IMR-90 (cell line): ENCODE results near the gene IYD. TPM values are rescaled to one million over a fixed set of nuclear protein-coding genes. Genes with fewer than 3 reads are reported as not detected.

Source experiments
- ATAC-seq: fragments of 200-7000 bp; cut with Tn5 transposase; 2 replicates; pipeline ENCODE4 v1.9.1; 2020; ENCODE audit warnings: low read depth, mild to moderate bottlenecking, moderate library complexity
- BruUV-seq: library from RNA; stranded (reverse); fragments of 400-500 nt; replicated peaks from 2 replicates; lab custom pipeline; 2021; lab: Mats Ljungman, UMichigan
- CTCF ChIA-PET: fragments of 300-600 bp; formaldehyde crosslinking; extraction: SDS; loops from one replicate; lab custom pipeline; 2021; ENCODE audit warnings: antibody characterized with exemption; lab: Yijun Ruan, JAX
- POLR2A ChIA-PET: fragments of 300-600 bp; sonication (Branson Sonifier 250); formaldehyde crosslinking; loops from one replicate; lab custom pipeline; 2022; ENCODE audit warnings: antibody characterized with exemption; ENCODE audit not compliant: unreplicated experiment; lab: Charles Lee
- DNase-seq: peaks from one replicate; pipeline ENCODE4 v3.0.0; 2013
- H2AFZ ChIP-seq: replicated peaks from 2 replicates; pipeline ENCODE3; 2013; ENCODE audit warnings: low read length, mild to moderate bottlenecking; ENCODE audit not compliant: poor library complexity
- H2AK5ac ChIP-seq: 2 replicates; pipeline ENCODE4 v1.6.1; 2013; ENCODE audit warnings: low read depth, low read length, inconsistent platforms
- H2AK9ac ChIP-seq: replicated peaks from 2 replicates; pipeline ENCODE3; 2013; ENCODE audit warnings: mild to moderate bottlenecking, low read depth, low read length, moderate library complexity; ENCODE audit not compliant: poor library complexity
- H2BK120ac ChIP-seq: 2 replicates; pipeline ENCODE4 v1.6.1; 2013; ENCODE audit warnings: low read depth, low read length, inconsistent platforms
- H2BK15ac ChIP-seq: 3 replicates; pipeline ENCODE4 v1.6.1; 2013; ENCODE audit warnings: low read depth, low read length, inconsistent platforms
- H2BK20ac ChIP-seq: 2 replicates; pipeline ENCODE4 v1.6.1; 2013; ENCODE audit warnings: low read depth, mild to moderate bottlenecking, inconsistent platforms, low read length, moderate library complexity
- H2BK5ac ChIP-seq: 2 replicates; pipeline ENCODE4 v1.6.1; 2013; ENCODE audit warnings: mild to moderate bottlenecking, low read depth, low read length, inconsistent platforms; ENCODE audit not compliant: poor library complexity, severe bottlenecking
- H3K14ac ChIP-seq: replicated peaks from 2 replicates; pipeline ENCODE4 v1.6.1; 2013; ENCODE audit warnings: low read depth, low read length, inconsistent platforms
- H3K18ac ChIP-seq: 2 replicates; pipeline ENCODE4 v1.6.1; 2013; ENCODE audit warnings: low read depth, low read length, control low read depth
- H3K23ac ChIP-seq: 2 replicates; pipeline ENCODE4 v1.6.1; 2013; ENCODE audit warnings: low read depth, low read length, inconsistent platforms
- H3K27ac ChIP-seq: 2 replicates; pipeline ENCODE4 v1.5.1; 2013; ENCODE audit warnings: mild to moderate bottlenecking, control low read depth, low read length; ENCODE audit not compliant: insufficient read depth
- H3K27me3 ChIP-seq: 2 replicates; pipeline ENCODE4 v1.6.1; 2013; ENCODE audit warnings: low read length; ENCODE audit not compliant: control insufficient read depth, insufficient read depth
- H3K36me3 ChIP-seq: 2 replicates; pipeline ENCODE4 v1.6.1; 2013; ENCODE audit warnings: low read length, mixed read lengths; ENCODE audit not compliant: control insufficient read depth, insufficient read depth
- H3K4ac ChIP-seq: 2 replicates; pipeline ENCODE4 v1.6.1; 2013; ENCODE audit warnings: low read depth, low read length, inconsistent platforms
- H3K4me1 ChIP-seq: 2 replicates; pipeline ENCODE4 v1.6.1; 2013; ENCODE audit warnings: low read length, mixed read lengths; ENCODE audit not compliant: control insufficient read depth, insufficient read depth
- H3K4me2 ChIP-seq: 2 replicates; pipeline ENCODE4 v1.6.1; 2013; ENCODE audit warnings: low read depth, mild to moderate bottlenecking, control low read depth, low read length, moderate library complexity
- H3K4me3 ChIP-seq: 2 replicates; pipeline ENCODE4 v1.5.1; 2013; ENCODE audit warnings: low read depth, mild to moderate bottlenecking, control low read depth, low read length, moderate library complexity; ENCODE audit not compliant: insufficient read depth
- H3K56ac ChIP-seq: 2 replicates; pipeline ENCODE4 v1.6.1; 2013; ENCODE audit warnings: low read length, inconsistent platforms; ENCODE audit not compliant: insufficient read depth; ENCODE audit errors: extremely low read depth
- H3K79me1 ChIP-seq, 2 experiments: 2 replicates each; pipeline ENCODE4 v1.6.1; 2013; ENCODE audit warnings: low read length in 2 of 2, inconsistent platforms in 1 of 2, low read depth in 1 of 2
- H3K9ac ChIP-seq: 2 replicates; pipeline ENCODE4 v1.6.1; 2013; ENCODE audit warnings: low read depth, low read length, control low read depth
- H3K9me1 ChIP-seq: 2 replicates; pipeline ENCODE4 v1.6.1; 2013; ENCODE audit warnings: low read length, inconsistent platforms; ENCODE audit not compliant: insufficient read depth
- H3K9me3 ChIP-seq: 2 replicates; pipeline ENCODE4 v1.6.1; 2013; ENCODE audit warnings: low read length; ENCODE audit not compliant: control insufficient read depth, insufficient read depth
- H4K20me1 ChIP-seq: 2 replicates; pipeline ENCODE4 v1.6.1; 2013; ENCODE audit warnings: low read length, inconsistent platforms; ENCODE audit not compliant: insufficient read depth
- H4K5ac ChIP-seq: 2 replicates; pipeline ENCODE4 v1.6.1; 2013; ENCODE audit warnings: mild to moderate bottlenecking, low read depth, low read length, control low read depth
- H4K8ac ChIP-seq, 2 experiments: 2 replicates each; pipeline ENCODE4 v1.6.1; 2013; ENCODE audit warnings: low read depth in 2 of 2, low read length in 2 of 2, control low read depth in 1 of 2, inconsistent platforms in 1 of 2
- H4K91ac ChIP-seq: 2 replicates; pipeline ENCODE4 v1.6.1; 2013; ENCODE audit warnings: low read depth, low read length, inconsistent platforms; ENCODE audit not compliant: insufficient read depth
- CEBPB ChIP-seq: IDR thresholded peaks from 2 replicates; pipeline ENCODE4 v1.6.1; 2012; ENCODE audit warnings: low read depth, low read length, improper control_type of control experiment
- CTCF ChIP-seq: conservative IDR thresholded peaks from 2 replicates; pipeline ENCODE4 v1.5.1; 2012; ENCODE audit warnings: mild to moderate bottlenecking, low read depth, low read length, improper control_type of control experiment
- FOS ChIP-seq: fragments of 150-350 bp; IDR thresholded peaks from 2 replicates; pipeline ENCODE4 v1.6.1; 2016; ENCODE audit warnings: low read depth, low read length
- MAFK ChIP-seq: IDR thresholded peaks from 2 replicates; pipeline ENCODE4 v1.6.1; 2012; ENCODE audit warnings: low read depth, low read length, improper control_type of control experiment
- MXI1 ChIP-seq: IDR thresholded peaks from 2 replicates; pipeline ENCODE4 v1.6.1; 2012; ENCODE audit warnings: low read depth, mild to moderate bottlenecking, low read length, moderate library complexity, borderline replicate concordance
- NFE2L2 ChIP-seq: fragments of 150-350 bp; IDR thresholded peaks from 2 replicates; pipeline ENCODE4 v1.6.1; 2016; ENCODE audit warnings: low read depth, mild to moderate bottlenecking, low read length
- RFX5 ChIP-seq: IDR thresholded peaks from 2 replicates; pipeline ENCODE4 v1.8.0; 2012; ENCODE audit warnings: low read depth, mild to moderate bottlenecking, low read length, moderate library complexity
- SMC3 ChIP-seq: fragments of 150-350 bp; IDR thresholded peaks from 2 replicates; pipeline ENCODE4 v1.6.1; 2016; ENCODE audit warnings: low read depth, mild to moderate bottlenecking, antibody characterized with exemption, low read length, moderate library complexity
- WGBS, 2 experiments: methylation state at CpG; one replicate each; pipeline versions ENCODE4 v1.1.5 to v1.1.7; 2013; ENCODE audit warnings: missing lambda C conversion rate in 2 of 2; ENCODE audit not compliant: insufficient read length in 1 of 2; ENCODE audit errors: extremely low coverage in 2 of 2; 5-methylcytosine and 5-hydroxymethylcytosine counted together
- dilution Hi-C: fragments of 300-500 bp; cut with HindIII; formaldehyde crosslinking; loops from one replicate; pipeline ENCODE4 v1.14.3; 2018; ENCODE audit warnings: low sequenced_read_pairs; ENCODE audit not compliant: unreplicated experiment
- in situ Hi-C: fragments of 300-500 bp; cut with MboI; formaldehyde crosslinking; loops from 3 replicates; pipeline ENCODE4 v1.14.3; 2019; ENCODE audit warnings: low sequenced_read_pairs, inconsistent platforms, mixed read lengths
- intact Hi-C: fragments of 100-400 bp; cut with micrococcal nuclease; formaldehyde crosslinking; loops from 2 replicates; pipeline ENCODE4 v1.10.0; 2022
- polyA plus RNA-seq, 3 experiments: library from polyadenylated mRNA; depleted of rRNA; stranded (reverse); fragments of >200 nt; gene quantifications; 2 replicates each; pipeline ENCODE4 v1.2.3, GENCODE V29; 2012; ENCODE audit warnings: low replicate concordance in 1 of 3
- total RNA-seq: library from RNA; depleted of rRNA; stranded (reverse); fragments of >200 nt; gene quantifications from 2 replicates; pipeline ENCODE4 v1.2.3, GENCODE V29; 2012
- TF ChIP-seq, protein P1 (sequence below): fragments of 150-350 bp; IDR thresholded peaks from 2 replicates; pipeline ENCODE4 v1.6.1; 2017; ENCODE audit warnings: mild to moderate bottlenecking, antibody characterized with exemption, low read length, low read depth

Gene IYD
- total and polyA plus RNA-seq, 2 of the 4 experiments (the other 2 are of a cell fraction): not detected

- Histone ChIP-seq H4K5ac (no peak overlapping the region), H3K9me3 (no peaks in the 10 kb centered on the region), H2AK5ac (no peak overlapping the region), H3K27me3 (no peaks in the 10 kb centered on the region), H2BK15ac (no peak overlapping the region), H2AK9ac (no peak overlapping the region), H3K56ac (no peak overlapping the region), H3K9ac (no peak overlapping the region), H2BK5ac (no peak overlapping the region), H3K4me3 (no peak overlapping the region), H4K91ac (no peak overlapping the region), H3K23ac (no peak overlapping the region), H4K8ac (no peak overlapping the region), H3K14ac (no peak overlapping the region), H3K4me2 (peak overlapping the region; percentile 26; the same call in 1 of the 2 replicates), H3K27ac (peak overlapping the region; percentile 77; the same call in 1 of the 2 replicates), H4K20me1 (no peaks in the 10 kb centered on the region), H3K18ac (peak overlapping the region; percentile 24; the same call in 1 of the 2 replicates), H3K4me1 (peaks cover 2% of the 10 kb centered on the region; the same call in 1 of the 2 replicates), H2AFZ (no peak overlapping the region), H3K4ac (no peak overlapping the region), H2BK120ac (no peak overlapping the region), H3K79me1 (no peaks in the 10 kb centered on the region), H3K9me1 (no peaks in the 10 kb centered on the region), H3K36me3 (no peaks in the 10 kb centered on the region), H2BK20ac (no peak overlapping the region)
- intact Hi-C loops (no loop called here), dilution Hi-C loops (no loop called here), in situ Hi-C loops (loop anchor here (25.0 kb wide), 1 partner anchor 934 kb away; no protein-coding TSS in a partner anchor)
- whole genome bisulfite sequencing, 2 experiments: no CpG with 5 or more reads among the region's 5 CpGs
- BruUV-seq: no TSS peak
- peak; percentile 83 for DNase-seq
- ChIA-PET CTCF (no interaction called here), POLR2A (no interaction called here)
- ATAC-seq: peak; percentile 54
- TF ChIP-seq RFX5 (no peak), SMC3 (no peak), CTCF (no peak), NFE2L2 (no peak), MAFK (no peak), CEBPB (no peak), FOS (no peak), MXI1 (no peak)
- TF ChIP-seq, protein P1, sequence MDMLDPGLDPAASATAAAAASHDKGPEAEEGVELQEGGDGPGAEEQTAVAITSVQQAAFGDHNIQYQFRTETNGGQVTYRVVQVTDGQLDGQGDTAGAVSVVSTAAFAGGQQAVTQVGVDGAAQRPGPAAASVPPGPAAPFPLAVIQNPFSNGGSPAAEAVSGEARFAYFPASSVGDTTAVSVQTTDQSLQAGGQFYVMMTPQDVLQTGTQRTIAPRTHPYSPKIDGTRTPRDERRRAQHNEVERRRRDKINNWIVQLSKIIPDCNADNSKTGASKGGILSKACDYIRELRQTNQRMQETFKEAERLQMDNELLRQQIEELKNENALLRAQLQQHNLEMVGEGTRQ: no peak
Measured at GRCh38 chr6:150403458-150404246, 34.8 kb downstream of the IYD start.
